ENCODE data around the gene TUBA8. TPM values are rescaled to one million over a fixed set of nuclear protein-coding genes. Genes with fewer than 3 reads are reported as not detected.

Gene TUBA8
- total RNA-seq, 2 donors from 2014 or later, result 0.41 to 2.2 TPM

DNA sequence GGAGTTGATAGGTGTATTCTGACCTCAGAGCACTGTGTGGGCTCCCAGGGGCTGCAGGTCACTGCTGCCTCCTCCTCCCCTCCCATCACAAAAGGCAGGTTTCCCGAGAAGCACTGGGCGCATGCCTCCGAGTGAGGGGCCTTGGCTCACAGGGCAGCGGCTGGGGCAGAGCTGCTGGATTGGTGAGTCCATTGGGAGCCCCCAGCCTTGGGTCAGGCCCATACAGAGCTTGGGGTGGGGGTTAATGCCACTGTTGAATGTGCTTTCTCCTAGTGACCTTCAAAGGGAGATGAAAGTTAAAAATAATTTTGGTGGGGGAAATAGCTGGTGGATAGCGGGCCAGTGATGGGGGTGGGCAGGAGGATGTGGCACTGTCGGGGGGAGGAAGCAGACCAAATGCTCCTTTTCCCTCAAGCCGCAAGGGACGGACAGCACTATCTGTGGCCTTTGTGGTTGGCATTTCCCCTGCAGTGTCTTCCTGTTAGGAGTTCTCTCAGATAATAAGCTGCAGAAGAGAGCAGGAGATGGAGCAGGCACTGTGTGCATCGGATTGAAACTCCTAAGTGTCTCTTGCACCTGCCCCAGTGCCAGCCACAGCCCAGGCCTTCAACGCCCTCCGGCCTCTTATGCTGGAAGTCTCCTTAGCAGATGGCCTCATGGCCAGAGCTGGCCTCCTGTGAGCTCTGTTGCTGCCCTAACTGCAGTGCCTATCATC is 3.2 kb downstream of the TUBA8 start:
- ATAC-seq (ENCODE audit: insufficient number of reproducible peaks, low FRiP score, low read depth), result no peak
- no peaks in the 10 kb centered on the region for H3K27me3 ChIP-seq (replicated peaks; ENCODE audit: insufficient read depth)
- H3K4me1 ChIP-seq (ENCODE audit: control insufficient read depth in 1 of 2, low read depth in 2 of 2), result peaks cover 15 to 17% of the 10 kb centered on the region in 2 donors
- no peak overlapping the region for H3K4me3 ChIP-seq
- no peaks in the 10 kb centered on the region for H3K9me3 ChIP-seq
- TF ChIP-seq, protein P1, sequence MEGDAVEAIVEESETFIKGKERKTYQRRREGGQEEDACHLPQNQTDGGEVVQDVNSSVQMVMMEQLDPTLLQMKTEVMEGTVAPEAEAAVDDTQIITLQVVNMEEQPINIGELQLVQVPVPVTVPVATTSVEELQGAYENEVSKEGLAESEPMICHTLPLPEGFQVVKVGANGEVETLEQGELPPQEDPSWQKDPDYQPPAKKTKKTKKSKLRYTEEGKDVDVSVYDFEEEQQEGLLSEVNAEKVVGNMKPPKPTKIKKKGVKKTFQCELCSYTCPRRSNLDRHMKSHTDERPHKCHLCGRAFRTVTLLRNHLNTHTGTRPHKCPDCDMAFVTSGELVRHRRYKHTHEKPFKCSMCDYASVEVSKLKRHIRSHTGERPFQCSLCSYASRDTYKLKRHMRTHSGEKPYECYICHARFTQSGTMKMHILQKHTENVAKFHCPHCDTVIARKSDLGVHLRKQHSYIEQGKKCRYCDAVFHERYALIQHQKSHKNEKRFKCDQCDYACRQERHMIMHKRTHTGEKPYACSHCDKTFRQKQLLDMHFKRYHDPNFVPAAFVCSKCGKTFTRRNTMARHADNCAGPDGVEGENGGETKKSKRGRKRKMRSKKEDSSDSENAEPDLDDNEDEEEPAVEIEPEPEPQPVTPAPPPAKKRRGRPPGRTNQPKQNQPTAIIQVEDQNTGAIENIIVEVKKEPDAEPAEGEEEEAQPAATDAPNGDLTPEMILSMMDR (IDR thresholded peaks at IDR 0.05), result no peak
- no peak for DNase-seq (ENCODE audit: low spot score)
- no peaks in the 10 kb centered on the region for H3K36me3 ChIP-seq
- no peak overlapping the region for H3K27ac ChIP-seq

DNA sequence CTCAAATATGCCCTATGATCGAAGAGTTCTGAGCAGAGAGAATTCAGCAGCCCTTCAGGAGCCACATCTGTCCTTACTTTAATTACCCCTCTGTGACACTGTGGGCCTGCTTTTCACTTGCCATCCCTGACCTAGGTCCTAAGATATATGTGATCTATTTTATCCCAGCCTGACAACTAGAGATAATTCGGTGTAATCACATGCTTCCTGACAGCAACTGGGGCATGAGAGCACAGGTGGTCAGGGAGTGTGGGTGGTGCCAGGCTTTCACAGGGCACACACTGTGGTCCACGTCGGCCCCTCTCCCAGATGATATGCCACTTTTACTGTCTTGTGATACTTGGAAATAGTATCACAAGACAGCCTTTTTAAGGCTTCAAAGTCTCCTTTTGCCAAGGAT is 3.9 kb downstream of the TUBA8 start:
- ATAC-seq (ENCODE audit: insufficient number of reproducible peaks, low FRiP score, low read depth), result no peak
- no peak for DNase-seq (ENCODE audit: low spot score)

DNA sequence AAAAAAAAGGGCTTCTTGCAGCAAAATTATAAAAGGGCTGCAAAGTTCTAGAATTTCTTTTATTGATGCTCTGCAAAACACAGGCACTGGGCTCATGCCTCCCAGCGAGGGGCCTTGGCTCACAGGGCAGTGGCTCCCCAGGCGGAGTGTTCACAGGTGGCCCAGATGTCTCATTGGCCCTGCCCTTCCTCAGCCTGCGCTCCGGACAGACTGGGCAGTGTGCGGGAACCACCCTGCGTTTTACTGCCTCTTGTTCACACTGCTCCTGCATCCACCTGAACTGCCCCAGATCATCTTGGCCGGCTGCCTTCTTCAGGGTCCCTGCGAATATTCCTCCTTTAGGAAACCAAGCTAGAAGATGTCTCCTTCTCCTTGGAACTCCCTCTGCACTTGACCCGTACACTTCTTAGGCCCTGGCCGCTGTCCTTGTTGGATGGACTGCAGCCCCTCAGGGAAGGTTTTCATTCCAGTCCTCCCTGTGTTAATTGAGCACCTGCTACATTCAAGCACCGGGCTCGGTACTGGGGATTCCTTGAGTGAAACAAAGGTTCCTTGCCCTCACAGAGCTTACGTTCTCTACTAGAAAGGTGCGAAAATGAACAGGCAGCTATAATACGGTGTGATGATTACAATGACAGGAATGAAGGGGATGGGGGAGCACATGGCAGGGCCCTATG is 4.5 kb downstream of the TUBA8 start:
- no peak for DNase-seq (ENCODE audit: low spot score)
- Histone ChIP-seq H3K4me3 (no peak overlapping the region), H3K27me3 (replicated peaks; ENCODE audit: insufficient read depth) (no peaks in the 10 kb centered on the region)

More for the DNA sequence above, 3.9 kb downstream of the TUBA8 start:
- H3K9me3 ChIP-seq, result no peaks in the 10 kb centered on the region
- H3K27ac ChIP-seq, result no peak overlapping the region
- TF ChIP-seq, protein P1 (IDR thresholded peaks at IDR 0.05), result no peak
- no peak overlapping the region for H3K4me3 ChIP-seq
- H3K4me1 ChIP-seq (ENCODE audit: control insufficient read depth in 1 of 2, low read depth in 2 of 2), result peaks cover 15 to 17% of the 10 kb centered on the region in 2 donors
- H3K27me3 ChIP-seq (replicated peaks; ENCODE audit: insufficient read depth), result no peaks in the 10 kb centered on the region
- no peaks in the 10 kb centered on the region for H3K36me3 ChIP-seq

DNA sequence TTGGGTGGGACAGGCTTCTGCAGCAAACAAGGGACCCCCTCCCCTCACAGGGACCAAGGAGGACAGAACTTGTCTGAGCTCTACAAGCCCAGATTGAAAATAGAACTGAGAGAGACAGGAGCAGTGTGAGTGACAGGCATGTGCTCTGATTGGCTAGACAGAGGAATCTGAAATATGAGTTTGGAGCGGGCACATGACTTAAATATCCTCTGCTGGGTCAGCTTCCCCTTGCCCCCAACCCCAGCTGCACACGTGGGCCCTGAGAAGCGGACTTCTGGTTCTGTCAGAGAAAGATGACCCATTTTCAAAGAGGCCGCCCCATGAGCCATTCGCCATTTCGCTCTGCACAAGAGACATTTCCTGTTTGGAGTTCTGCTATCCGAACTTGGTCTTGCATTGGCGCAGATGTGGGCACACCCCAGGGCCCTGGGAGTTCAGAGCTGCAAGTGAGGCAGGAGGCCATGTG is 5.3 kb downstream of the TUBA8 start:
- no peak for DNase-seq (ENCODE audit: low spot score)
- H3K9me3 ChIP-seq, result no peaks in the 10 kb centered on the region
- no peak for ATAC-seq (ENCODE audit: insufficient number of reproducible peaks, low FRiP score, low read depth)

More for the DNA sequence above, 4.5 kb downstream of the TUBA8 start:
- Histone ChIP-seq H3K36me3 (no peaks in the 10 kb centered on the region), H3K4me1 (ENCODE audit: control insufficient read depth in 1 of 2, low read depth in 2 of 2) (peaks cover 11 to 13% of the 10 kb centered on the region in 2 donors), H3K9me3 (no peaks in the 10 kb centered on the region), H3K27ac (no peak overlapping the region)
- no peak for ATAC-seq (ENCODE audit: insufficient number of reproducible peaks, low FRiP score, low read depth)
- TF ChIP-seq, protein P1 (IDR thresholded peaks at IDR 0.05), result no peak

DNA sequence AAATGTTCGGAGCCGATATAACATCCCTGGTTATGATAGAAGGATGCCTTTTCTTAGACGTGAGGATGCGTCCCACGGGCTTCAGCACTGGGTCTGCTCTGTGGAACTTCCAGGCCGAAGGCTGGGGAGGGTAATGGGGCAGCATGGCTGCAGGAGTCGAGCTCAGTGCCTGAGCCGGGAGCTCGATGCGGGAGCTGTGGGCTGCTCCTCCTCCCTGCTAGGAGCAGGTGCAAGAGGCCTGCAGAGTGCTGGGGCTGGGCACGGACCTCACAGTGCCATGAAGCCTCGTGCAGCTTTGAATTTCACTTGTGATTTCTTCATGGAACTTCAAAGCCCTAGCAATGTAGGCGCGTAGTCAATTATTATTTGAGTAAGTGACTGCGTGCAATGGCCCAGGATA is 6.0 kb downstream of the TUBA8 start:
- H3K27ac ChIP-seq, result no peak overlapping the region
- ATAC-seq (ENCODE audit: insufficient number of reproducible peaks, low FRiP score, low read depth) (no peak), DNase-seq (ENCODE audit: low spot score) (no peak)
- TF ChIP-seq, protein P1 (IDR thresholded peaks at IDR 0.05), result no peak
- no peak overlapping the region for H3K4me3 ChIP-seq
- no peaks in the 10 kb centered on the region for H3K27me3 ChIP-seq (replicated peaks; ENCODE audit: insufficient read depth)
- H3K4me1 ChIP-seq (ENCODE audit: control insufficient read depth in 1 of 2, low read depth in 2 of 2), result peaks cover 0 to under 1% of the 10 kb centered on the region in 2 donors
- no peaks in the 10 kb centered on the region for H3K9me3 ChIP-seq
- no peaks in the 10 kb centered on the region for H3K36me3 ChIP-seq

More for the DNA sequence above, 5.3 kb downstream of the TUBA8 start:
- TF ChIP-seq, protein P1 (IDR thresholded peaks at IDR 0.05), result no peak
- no peak overlapping the region for H3K27ac ChIP-seq
- H3K27me3 ChIP-seq (replicated peaks; ENCODE audit: insufficient read depth), result no peaks in the 10 kb centered on the region
- peaks cover 6 to 7% of the 10 kb centered on the region in 2 donors for H3K4me1 ChIP-seq (ENCODE audit: control insufficient read depth in 1 of 2, low read depth in 2 of 2)
- H3K4me3 ChIP-seq, result no peak overlapping the region
- no peaks in the 10 kb centered on the region for H3K36me3 ChIP-seq
